Measurements from ENCODE around the gene PTPN4. TPM values are rescaled to one million over a fixed set of nuclear protein-coding genes. Genes with fewer than 3 reads are reported as not detected.

Gene PTPN4
- polyA plus RNA-seq, 3 donors = 5.5 to 6.7 (median 5.7) TPM

- Histone ChIP-seq H3K27ac (ENCODE audit: low read depth in 1 of 2, low read length in 2 of 2) (no peak overlapping the region), H3K4me1 (ENCODE audit: control insufficient read depth in 1 of 2, insufficient read depth in 2 of 2, low read length in 2 of 2) (no peaks in the 10 kb centered on the region), H3K9me3 (replicated peaks in 1 of 2; ENCODE audit: control insufficient read depth in 1 of 2, insufficient read depth in 1 of 2, low read length in 2 of 2) (no peaks in the 10 kb centered on the region), H4K20me1 (ENCODE audit: insufficient read depth, low read length) (no peaks in the 10 kb centered on the region), H3K4me2 (replicated peaks; ENCODE audit: extremely low read depth, low read length, poor library complexity, severe bottlenecking) (no peak overlapping the region), H3K27me3 (ENCODE audit: control insufficient read depth in 2 of 2, insufficient read depth in 2 of 2, low read length in 2 of 2) (no peaks in the 10 kb centered on the region), H2AFZ (ENCODE audit: insufficient read depth, low read depth, low read length, poor library complexity, severe bottlenecking) (no peak overlapping the region), H3K9ac (ENCODE audit: insufficient read depth, low read length, poor library complexity, severe bottlenecking) (no peak overlapping the region), H3K4me3 (replicated peaks in 1 of 3; ENCODE audit: low read depth in 2 of 3, low read length in 3 of 3) (no peak overlapping the region), H3K79me2 (ENCODE audit: insufficient read depth, low read length) (no peaks in the 10 kb centered on the region), H3K36me3 (replicated peaks in 1 of 2; ENCODE audit: control insufficient read depth in 1 of 2, insufficient read depth in 2 of 2, low read length in 2 of 2) (no peaks in the 10 kb centered on the region)
- H3K27ac Mint-ChIP-seq = no peak overlapping the region
- no peak for DNase-seq
- no peak overlapping the region for H3K4me3 Mint-ChIP-seq
- no peak for TF ChIP-seq CTCF (IDR thresholded peaks at IDR 0.05)
- peaks cover 2% of the 10 kb centered on the region for H3K4me1 Mint-ChIP-seq
- 78% methylated on average over 2 of the region's 3 CpGs for WGBS (ENCODE audit: insufficient coverage)
- H3K9me3 Mint-ChIP-seq = no peaks in the 10 kb centered on the region
- no peaks in the 10 kb centered on the region for H3K36me3 Mint-ChIP-seq
- intact Hi-C loops (cut with micrococcal nuclease) = no loop called here
- H3K27me3 Mint-ChIP-seq (ENCODE audit: low read depth in 3 of 3) = peaks cover 2 to 6% (median 3%) of the 10 kb centered on the region in 3 donors
These were observed 17.9 kb upstream of the PTPN4 start for GRCh38 chr2:119741868-119742267.

- Histone ChIP-seq H3K27ac (ENCODE audit: low read depth in 1 of 2, low read length in 2 of 2) (no peak overlapping the region), H3K4me2 (replicated peaks; ENCODE audit: extremely low read depth, low read length, poor library complexity, severe bottlenecking) (no peak overlapping the region), H4K20me1 (ENCODE audit: insufficient read depth, low read length) (no peaks in the 10 kb centered on the region), H3K4me3 (replicated peaks in 1 of 3; ENCODE audit: low read depth in 2 of 3, low read length in 3 of 3) (no peak overlapping the region), H3K27me3 (ENCODE audit: control insufficient read depth in 2 of 2, insufficient read depth in 2 of 2, low read length in 2 of 2) (no peaks in the 10 kb centered on the region), H3K36me3 (replicated peaks in 1 of 2; ENCODE audit: control insufficient read depth in 1 of 2, insufficient read depth in 2 of 2, low read length in 2 of 2) (no peaks in the 10 kb centered on the region), H3K4me1 (ENCODE audit: control insufficient read depth in 1 of 2, insufficient read depth in 2 of 2, low read length in 2 of 2) (no peaks in the 10 kb centered on the region), H3K9ac (ENCODE audit: insufficient read depth, low read length, poor library complexity, severe bottlenecking) (no peak overlapping the region), H2AFZ (ENCODE audit: insufficient read depth, low read depth, low read length, poor library complexity, severe bottlenecking) (no peak overlapping the region), H3K79me2 (ENCODE audit: insufficient read depth, low read length) (no peaks in the 10 kb centered on the region), H3K9me3 (replicated peaks in 1 of 2; ENCODE audit: control insufficient read depth in 1 of 2, insufficient read depth in 1 of 2, low read length in 2 of 2) (no peaks in the 10 kb centered on the region)
- DNase-seq = no peak
- Mint-ChIP-seq H3K36me3 (no peaks in the 10 kb centered on the region), H3K9me3 (no peaks in the 10 kb centered on the region), H3K4me3 (no peak overlapping the region), H3K4me1 (peaks cover 2% of the 10 kb centered on the region), H3K27me3 (ENCODE audit: low read depth in 3 of 3) (peaks cover 2 to 4% (median 4%) of the 10 kb centered on the region in 3 donors), H3K27ac (no peak overlapping the region)
- TF ChIP-seq CTCF (IDR thresholded peaks at IDR 0.05) = no peak
- intact Hi-C loops (cut with micrococcal nuclease) = no loop called here
- WGBS (ENCODE audit: insufficient coverage) = no CpG with 5 or more reads among the region's 2 CpGs
These were observed 15.3 kb upstream of the PTPN4 start for GRCh38 chr2:119744335-119744939.

All from CD14-positive monocyte (primary cell).